HG02623 (cell line): ENCODE measurements around the gene CIART.
"Not testable (repeated sequence)": the region's sequence is repeated elsewhere in the genome, so short reads cannot be mapped to it uniquely, and the experiment has no call there.

Experiments used
- ATAC-seq: cut with Tn5 transposase; IDR thresholded peaks from one replicate; pipeline ENCODE4 v1.9.1; 2021; ENCODE audit warnings: moderate library complexity; ENCODE audit not compliant: unreplicated experiment

Gene CIART

GRCh38 chr1:150308585-150308984, 26.2 kb downstream of the CIART start:
- ATAC-seq: not testable (repeated sequence)

- ATAC-seq: no peak
Observed at GRCh38 chr1:150309758-150310508, 27.6 kb downstream of the CIART start.

- no peak for ATAC-seq
Observed at GRCh38 chr1:150311762-150312161, 29.4 kb downstream of the CIART start.

GRCh38 chr1:150314691-150315090, 32.3 kb downstream of the CIART start:
- ATAC-seq: not testable (repeated sequence)

- ATAC-seq: no peak
Observed at GRCh38 chr1:150320667-150320978, 38.3 kb downstream of the CIART start.

GRCh38 chr1:150321826-150322166, 39.4 kb downstream of the CIART start:
- ATAC-seq: no peak

GRCh38 chr1:150322310-150322709, 40.0 kb downstream of the CIART start:
- ATAC-seq: no peak

GRCh38 chr1:150332651-150333290, 50.4 kb downstream of the CIART start:
- ATAC-seq: no peak
